Stomach (tissue), 4 donors: Measurements from ENCODE around the gene RPP21.

ENCODE experiments used
- EP300 ChIP-seq: sonication (generic); formaldehyde crosslinking; IDR thresholded peaks from one replicate; pipeline ENCODE4 v1.6.1; 2017; ENCODE audit warnings: antibody characterized with exemption
- POLR2A ChIP-seq, 4 donors: fragments of 450-650 bp; IDR thresholded peaks; one replicate each; pipeline ENCODE4 v1.6.1; 2016; ENCODE audit warnings: antibody characterized with exemption in 4 of 4, control low read depth in 2 of 4, mild to moderate bottlenecking in 1 of 4, moderate library complexity in 1 of 4
- POLR2AphosphoS5 ChIP-seq, 3 donors: sonication (generic); formaldehyde crosslinking; IDR thresholded peaks; one replicate each; pipeline ENCODE4 v1.6.1; 2016; ENCODE audit warnings: antibody characterized with exemption in 3 of 3
- TF ChIP-seq, protein P1 (sequence below), 7 experiments: fragments of 450-650 bp in 4 of 7; fragments of 200-600 bp in 3 of 7; sonication (generic) in 3 of 7; IDR thresholded peaks; one replicate each; pipeline ENCODE4 v1.5.1; 2016 to 2019; ENCODE audit warnings: antibody characterized with exemption in 7 of 7, control low read depth in 2 of 7, mild to moderate bottlenecking in 1 of 7

DNA sequence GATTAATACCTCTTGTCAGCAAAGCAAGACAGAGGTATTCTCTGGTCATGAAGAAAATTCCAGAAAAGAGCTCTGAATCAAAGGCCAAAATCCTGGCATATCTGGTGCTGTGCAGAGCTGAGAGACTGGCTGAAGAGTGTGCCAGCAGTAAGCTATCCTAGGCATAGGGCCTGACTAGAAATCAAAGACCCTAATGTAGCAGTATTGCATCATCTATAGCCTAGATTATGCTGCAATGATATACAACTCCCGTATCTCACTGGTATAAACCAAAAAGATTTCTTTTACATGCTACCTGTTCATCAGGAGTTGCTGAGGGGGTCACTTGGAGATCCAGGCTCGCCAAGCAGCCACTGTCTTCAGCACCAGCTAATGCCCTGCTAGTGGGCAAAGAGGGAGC, 49.1 kb upstream of the RPP21 start:
- TF ChIP-seq, protein P1, sequence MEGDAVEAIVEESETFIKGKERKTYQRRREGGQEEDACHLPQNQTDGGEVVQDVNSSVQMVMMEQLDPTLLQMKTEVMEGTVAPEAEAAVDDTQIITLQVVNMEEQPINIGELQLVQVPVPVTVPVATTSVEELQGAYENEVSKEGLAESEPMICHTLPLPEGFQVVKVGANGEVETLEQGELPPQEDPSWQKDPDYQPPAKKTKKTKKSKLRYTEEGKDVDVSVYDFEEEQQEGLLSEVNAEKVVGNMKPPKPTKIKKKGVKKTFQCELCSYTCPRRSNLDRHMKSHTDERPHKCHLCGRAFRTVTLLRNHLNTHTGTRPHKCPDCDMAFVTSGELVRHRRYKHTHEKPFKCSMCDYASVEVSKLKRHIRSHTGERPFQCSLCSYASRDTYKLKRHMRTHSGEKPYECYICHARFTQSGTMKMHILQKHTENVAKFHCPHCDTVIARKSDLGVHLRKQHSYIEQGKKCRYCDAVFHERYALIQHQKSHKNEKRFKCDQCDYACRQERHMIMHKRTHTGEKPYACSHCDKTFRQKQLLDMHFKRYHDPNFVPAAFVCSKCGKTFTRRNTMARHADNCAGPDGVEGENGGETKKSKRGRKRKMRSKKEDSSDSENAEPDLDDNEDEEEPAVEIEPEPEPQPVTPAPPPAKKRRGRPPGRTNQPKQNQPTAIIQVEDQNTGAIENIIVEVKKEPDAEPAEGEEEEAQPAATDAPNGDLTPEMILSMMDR (IDR thresholded peaks at IDR 0.05), result no peak
- TF ChIP-seq POLR2A (IDR thresholded peaks at IDR 0.05) (no peak), POLR2AphosphoS5 (IDR thresholded peaks at IDR 0.05) (no peak), EP300 (no peak)
